ENCODE measurements around the gene MCC.

DNA sequence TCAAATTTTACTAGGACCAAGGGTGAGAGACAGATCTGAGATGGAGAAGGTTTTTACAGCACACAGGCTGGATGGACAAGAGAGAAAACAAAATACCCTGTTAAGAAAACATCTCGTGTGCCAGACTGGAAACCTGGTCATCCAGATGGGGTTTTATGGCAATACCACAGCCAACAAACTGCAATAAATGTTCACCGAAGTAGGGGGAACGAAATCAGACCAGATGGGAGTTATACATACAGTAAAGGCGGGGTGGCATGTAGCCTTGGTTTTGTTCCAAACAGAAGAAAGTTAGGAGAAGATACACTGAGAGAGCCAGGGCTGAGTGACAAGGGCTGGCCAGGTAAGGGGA is 448.3 kb downstream of the MCC start:
- TF ChIP-seq, protein P1, sequence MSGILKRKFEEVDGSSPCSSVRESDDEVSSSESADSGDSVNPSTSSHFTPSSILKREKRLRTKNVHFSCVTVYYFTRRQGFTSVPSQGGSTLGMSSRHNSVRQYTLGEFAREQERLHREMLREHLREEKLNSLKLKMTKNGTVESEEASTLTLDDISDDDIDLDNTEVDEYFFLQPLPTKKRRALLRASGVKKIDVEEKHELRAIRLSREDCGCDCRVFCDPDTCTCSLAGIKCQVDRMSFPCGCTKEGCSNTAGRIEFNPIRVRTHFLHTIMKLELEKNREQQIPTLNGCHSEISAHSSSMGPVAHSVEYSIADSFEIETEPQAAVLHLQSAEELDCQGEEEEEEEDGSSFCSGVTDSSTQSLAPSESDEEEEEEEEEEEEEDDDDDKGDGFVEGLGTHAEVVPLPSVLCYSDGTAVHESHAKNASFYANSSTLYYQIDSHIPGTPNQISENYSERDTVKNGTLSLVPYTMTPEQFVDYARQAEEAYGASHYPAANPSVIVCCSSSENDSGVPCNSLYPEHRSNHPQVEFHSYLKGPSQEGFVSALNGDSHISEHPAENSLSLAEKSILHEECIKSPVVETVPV (CRISPR knock-in tag; IDR thresholded peaks at IDR 0.05): no peak
- TF ChIP-seq TOX (CRISPR knock-in tag; IDR thresholded peaks at IDR 0.05; ENCODE audit: borderline replicate concordance) (no peak), ISL1 (CRISPR knock-in tag; IDR thresholded peaks at IDR 0.05) (no peak), ZFP3 (CRISPR knock-in tag; IDR thresholded peaks at IDR 0.05) (no peak), OSR1 (CRISPR knock-in tag; IDR thresholded peaks at IDR 0.05) (no peak), PATZ1 (CRISPR knock-in tag; IDR thresholded peaks at IDR 0.05; ENCODE audit: borderline replicate concordance) (no peak), ESRRG (CRISPR knock-in tag; IDR thresholded peaks at IDR 0.05) (no peak), SNAI2 (CRISPR knock-in tag; IDR thresholded peaks at IDR 0.05) (no peak), ZC3H10 (CRISPR knock-in tag; IDR thresholded peaks at IDR 0.05) (no peak), RARB (CRISPR knock-in tag; IDR thresholded peaks at IDR 0.05) (no peak), ARNTL (CRISPR knock-in tag; IDR thresholded peaks at IDR 0.05; ENCODE audit: borderline replicate concordance, low read depth) (no peak)
- TF ChIP-seq, protein P2, sequence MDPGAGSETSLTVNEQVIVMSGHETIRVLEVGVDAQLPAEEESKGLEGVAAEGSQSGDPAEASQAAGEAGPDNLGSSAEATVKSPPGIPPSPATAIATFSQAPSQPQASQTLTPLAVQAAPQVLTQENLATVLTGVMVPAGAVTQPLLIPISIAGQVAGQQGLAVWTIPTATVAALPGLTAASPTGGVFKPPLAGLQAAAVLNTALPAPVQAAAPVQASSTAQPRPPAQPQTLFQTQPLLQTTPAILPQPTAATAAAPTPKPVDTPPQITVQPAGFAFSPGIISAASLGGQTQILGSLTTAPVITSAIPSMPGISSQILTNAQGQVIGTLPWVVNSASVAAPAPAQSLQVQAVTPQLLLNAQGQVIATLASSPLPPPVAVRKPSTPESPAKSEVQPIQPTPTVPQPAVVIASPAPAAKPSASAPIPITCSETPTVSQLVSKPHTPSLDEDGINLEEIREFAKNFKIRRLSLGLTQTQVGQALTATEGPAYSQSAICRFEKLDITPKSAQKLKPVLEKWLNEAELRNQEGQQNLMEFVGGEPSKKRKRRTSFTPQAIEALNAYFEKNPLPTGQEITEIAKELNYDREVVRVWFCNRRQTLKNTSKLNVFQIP (CRISPR knock-in tag; IDR thresholded peaks at IDR 0.05; ENCODE audit: borderline replicate concordance, low read depth): no peak
- TF ChIP-seq, protein P3, sequence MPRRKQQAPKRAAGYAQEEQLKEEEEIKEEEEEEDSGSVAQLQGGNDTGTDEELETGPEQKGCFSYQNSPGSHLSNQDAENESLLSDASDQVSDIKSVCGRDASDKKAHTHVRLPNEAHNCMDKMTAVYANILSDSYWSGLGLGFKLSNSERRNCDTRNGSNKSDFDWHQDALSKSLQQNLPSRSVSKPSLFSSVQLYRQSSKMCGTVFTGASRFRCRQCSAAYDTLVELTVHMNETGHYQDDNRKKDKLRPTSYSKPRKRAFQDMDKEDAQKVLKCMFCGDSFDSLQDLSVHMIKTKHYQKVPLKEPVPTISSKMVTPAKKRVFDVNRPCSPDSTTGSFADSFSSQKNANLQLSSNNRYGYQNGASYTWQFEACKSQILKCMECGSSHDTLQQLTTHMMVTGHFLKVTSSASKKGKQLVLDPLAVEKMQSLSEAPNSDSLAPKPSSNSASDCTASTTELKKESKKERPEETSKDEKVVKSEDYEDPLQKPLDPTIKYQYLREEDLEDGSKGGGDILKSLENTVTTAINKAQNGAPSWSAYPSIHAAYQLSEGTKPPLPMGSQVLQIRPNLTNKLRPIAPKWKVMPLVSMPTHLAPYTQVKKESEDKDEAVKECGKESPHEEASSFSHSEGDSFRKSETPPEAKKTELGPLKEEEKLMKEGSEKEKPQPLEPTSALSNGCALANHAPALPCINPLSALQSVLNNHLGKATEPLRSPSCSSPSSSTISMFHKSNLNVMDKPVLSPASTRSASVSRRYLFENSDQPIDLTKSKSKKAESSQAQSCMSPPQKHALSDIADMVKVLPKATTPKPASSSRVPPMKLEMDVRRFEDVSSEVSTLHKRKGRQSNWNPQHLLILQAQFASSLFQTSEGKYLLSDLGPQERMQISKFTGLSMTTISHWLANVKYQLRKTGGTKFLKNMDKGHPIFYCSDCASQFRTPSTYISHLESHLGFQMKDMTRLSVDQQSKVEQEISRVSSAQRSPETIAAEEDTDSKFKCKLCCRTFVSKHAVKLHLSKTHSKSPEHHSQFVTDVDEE (CRISPR knock-in tag; IDR thresholded peaks at IDR 0.05): no peak
